Measurements from ENCODE around the gene MGLL.

MGLL gene

GRCh38 chr3:127827808-127828207, 5.5 kb upstream of the MGLL start:
- no peak for DNase-seq (ENCODE audit: low read depth)

GRCh38 chr3:127825756-127826155, 3.4 kb upstream of the MGLL start:
- no peak for DNase-seq (ENCODE audit: low read depth)
- H3K4me3 ChIP-seq (ENCODE audit: low read depth, low read length): no peak overlapping the region
- no peak for TF ChIP-seq CTCF (IDR thresholded peaks at IDR 0.05; ENCODE audit: control insufficient read depth, extremely low read depth, insufficient read depth)

More at GRCh38 chr3:127827808-127828207, 5.5 kb upstream of the MGLL start:
- no peak overlapping the region for H3K4me3 ChIP-seq (ENCODE audit: low read depth, low read length)
- TF ChIP-seq CTCF (IDR thresholded peaks at IDR 0.05; ENCODE audit: control insufficient read depth, extremely low read depth, insufficient read depth): no peak

- DNase-seq (ENCODE audit: low read depth): no peak
- no peak overlapping the region for H3K4me3 ChIP-seq (ENCODE audit: low read depth, low read length)
- TF ChIP-seq CTCF (IDR thresholded peaks at IDR 0.05; ENCODE audit: control insufficient read depth, extremely low read depth, insufficient read depth): no peak
These were observed 2.0 kb upstream of the MGLL start for GRCh38 chr3:127824151-127824825.

- H3K4me3 ChIP-seq (ENCODE audit: low read depth, low read length): peak overlapping the region; percentile 59
- TF ChIP-seq CTCF (IDR thresholded peaks at IDR 0.05; ENCODE audit: control insufficient read depth, extremely low read depth, insufficient read depth): no peak
- DNase-seq (ENCODE audit: low read depth): no peak
These were observed 1.1 kb upstream of the MGLL start for GRCh38 chr3:127823426-127823857.

GRCh38 chr3:127822682-127823425, 539 bp upstream of the MGLL start:
- no peak for DNase-seq (ENCODE audit: low read depth)
- TF ChIP-seq CTCF (IDR thresholded peaks at IDR 0.05; ENCODE audit: control insufficient read depth, extremely low read depth, insufficient read depth): peak; percentile 29
- peak overlapping the region; percentile 59 for H3K4me3 ChIP-seq (ENCODE audit: low read depth, low read length)

GRCh38 chr3:127821394-127821793, 921 bp downstream of the MGLL start:
- no peak overlapping the region; the same call in 1 of the 2 replicates for H3K4me3 ChIP-seq (ENCODE audit: low read depth, low read length)
- no peak for TF ChIP-seq CTCF (IDR thresholded peaks at IDR 0.05; ENCODE audit: control insufficient read depth, extremely low read depth, insufficient read depth)
- DNase-seq (ENCODE audit: low read depth): no peak

Data from LNCaP clone FGC (cell line).